ENCODE data around the gene RASL11A.
"Not testable (repeated sequence)": the region's sequence is repeated elsewhere in the genome, so short reads cannot be mapped to it uniquely, and the experiment has no call there.

The RASL11A gene

DNA sequence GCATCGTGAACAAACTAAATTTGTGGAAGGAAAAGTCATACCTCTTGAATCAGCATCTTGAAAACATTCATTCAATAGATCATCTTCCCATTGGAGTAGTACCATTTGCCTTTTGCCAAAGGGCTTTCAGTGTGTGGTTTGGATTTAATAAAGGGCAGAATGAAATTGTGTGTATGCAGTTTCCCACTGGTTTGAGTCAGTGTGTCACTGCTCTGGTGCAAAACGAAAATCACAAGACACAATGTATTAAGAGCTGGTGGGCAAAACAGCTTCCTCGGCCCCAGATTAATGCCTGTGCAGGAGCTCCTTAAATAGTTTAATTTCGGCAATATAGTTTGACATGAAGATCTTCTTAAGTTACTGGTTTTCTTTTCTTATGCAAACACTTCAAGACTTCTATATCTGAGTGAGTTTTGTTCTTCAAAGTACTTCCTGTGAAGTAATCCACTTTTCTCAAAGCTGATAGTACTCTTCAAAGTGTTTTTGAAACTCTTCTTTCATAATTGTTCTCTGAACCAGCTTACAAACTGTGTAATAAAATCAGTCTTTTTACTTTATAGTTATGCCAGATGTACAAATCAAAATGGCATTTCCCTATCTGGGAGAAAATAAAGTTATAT is 32.1 kb downstream of the RASL11A start:
- no peak for DNase-seq

- no peak for DNase-seq
These were observed 33.5 kb downstream of the RASL11A start for GRCh38 chr13:27304099-27304498.

GRCh38 chr13:27304611-27305010 is 34.0 kb downstream of the RASL11A start:
- DNase-seq = no peak

DNA sequence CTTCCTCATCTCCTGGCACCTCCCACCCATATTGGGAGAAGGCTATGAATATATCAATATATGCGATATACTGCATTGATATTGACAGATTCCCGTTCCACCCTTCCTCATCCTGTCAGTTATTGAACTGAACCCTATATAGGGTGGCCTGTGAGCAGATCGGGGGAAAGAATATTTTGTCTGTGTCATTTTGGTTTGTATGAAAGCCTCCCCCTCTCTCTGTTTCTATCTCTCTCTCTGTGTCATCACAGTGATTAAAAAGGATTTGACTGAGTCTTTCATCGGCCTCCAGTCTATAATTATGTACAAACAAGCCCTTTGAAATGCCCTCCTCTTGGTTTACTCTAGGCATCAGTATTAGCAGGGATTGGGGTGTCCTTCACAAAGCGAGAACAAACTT is 35.7 kb downstream of the RASL11A start:
- DNase-seq = no peak

DNA sequence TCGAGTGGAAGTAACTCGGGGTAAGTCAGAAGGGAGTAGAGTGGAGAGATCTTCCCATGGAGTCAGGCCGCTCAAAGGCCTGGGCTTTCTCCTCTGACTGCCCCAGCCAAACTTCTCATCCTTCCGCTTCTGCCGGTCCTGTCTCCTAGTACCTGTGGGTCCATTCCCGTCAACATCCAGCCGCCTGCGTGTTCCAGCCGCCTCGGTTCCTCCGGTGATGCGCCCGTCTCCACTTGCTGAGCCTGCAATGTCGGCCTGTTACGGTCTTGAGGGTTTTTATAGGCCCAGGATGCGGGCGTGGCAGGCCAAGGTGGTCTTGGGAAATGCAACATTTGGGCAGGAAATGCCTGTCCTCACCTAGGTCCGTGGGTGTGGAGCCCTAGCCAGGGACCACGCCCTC is 38.3 kb downstream of the RASL11A start:
- DNase-seq = no peak

DNA sequence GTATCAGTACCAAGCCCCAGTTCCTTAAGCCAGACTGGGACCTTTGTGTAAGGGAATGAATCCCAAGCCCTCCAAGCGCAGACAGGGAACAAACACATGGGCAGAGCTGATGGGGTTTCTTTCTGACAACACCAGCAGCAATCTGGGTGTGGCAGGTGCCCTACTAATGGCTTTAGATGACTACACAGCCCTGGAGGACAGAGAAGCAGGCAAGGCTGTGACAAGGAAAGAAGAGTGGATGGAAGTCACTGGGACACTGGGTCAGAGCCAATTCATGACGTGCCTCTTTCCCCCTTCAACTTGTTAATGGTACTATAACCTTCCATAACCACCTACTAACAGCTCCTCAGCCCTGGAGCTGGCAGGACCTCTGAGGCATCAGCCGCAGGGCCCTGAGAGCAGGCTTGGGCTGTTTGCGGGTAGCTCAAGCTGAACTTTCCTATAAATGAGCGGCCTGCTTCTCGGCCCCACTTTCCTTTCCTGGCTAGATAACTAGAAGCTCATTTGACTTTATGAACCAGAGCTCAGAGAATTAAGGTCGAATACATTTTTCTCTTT is 38.9 kb downstream of the RASL11A start:
- no peak for DNase-seq

DNA sequence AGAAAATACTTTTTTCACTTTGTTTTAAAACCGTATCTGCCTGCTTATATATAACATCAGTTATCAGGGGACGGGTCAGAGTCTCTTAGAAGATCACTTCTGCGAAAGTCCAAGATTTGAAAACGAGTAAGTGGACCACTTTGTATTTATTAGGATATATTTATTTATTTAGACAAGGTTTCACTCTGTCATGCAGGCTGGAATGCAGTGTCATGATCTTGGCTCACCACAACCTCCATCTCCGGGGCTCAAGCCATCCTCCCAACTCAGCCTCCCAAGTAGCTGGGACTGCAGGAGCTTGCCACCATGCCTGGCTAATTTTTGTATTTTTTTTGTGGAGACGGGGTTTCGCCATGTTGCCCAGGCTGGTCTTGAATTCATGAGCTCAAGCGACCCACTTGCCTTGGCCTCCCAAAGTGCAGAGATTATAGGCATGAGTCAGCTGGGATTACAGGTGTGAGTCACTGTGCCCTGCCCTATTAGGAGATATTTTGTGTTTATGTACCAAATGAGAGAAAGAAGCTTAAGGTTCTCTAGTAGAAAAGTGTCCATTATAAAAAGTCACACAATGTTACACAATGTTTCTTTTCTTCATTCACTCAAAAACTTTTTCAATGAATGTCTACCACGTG is 39.5 kb downstream of the RASL11A start:
- DNase-seq = no peak

- no peak for DNase-seq
These were observed 40.3 kb downstream of the RASL11A start for GRCh38 chr13:27310946-27311345.

- DNase-seq = no peak
These were observed 41.0 kb downstream of the RASL11A start for GRCh38 chr13:27311518-27312210.

- no peak for DNase-seq
These were observed 43.1 kb downstream of the RASL11A start for GRCh38 chr13:27313770-27314169.

DNA sequence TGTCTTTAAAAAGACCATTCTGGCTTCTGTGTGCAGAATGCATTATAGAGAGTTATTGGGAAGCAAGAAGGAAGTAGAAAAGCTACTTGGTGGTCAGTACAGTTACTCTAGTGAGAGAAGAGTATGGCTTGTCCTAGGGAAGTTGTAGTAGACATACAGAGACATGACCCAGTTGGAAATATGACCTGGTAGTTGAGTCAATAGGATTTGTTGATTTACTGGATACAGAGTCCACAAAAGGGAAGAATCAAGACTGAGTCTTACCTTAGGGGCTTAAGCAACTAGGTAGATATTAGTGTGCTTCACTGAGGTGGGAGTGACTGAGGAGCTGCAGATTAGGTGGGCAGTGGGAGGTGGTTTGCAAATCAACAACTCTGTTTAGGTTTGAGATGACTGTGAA is 48.8 kb downstream of the RASL11A start:
- no peak for DNase-seq

DNA sequence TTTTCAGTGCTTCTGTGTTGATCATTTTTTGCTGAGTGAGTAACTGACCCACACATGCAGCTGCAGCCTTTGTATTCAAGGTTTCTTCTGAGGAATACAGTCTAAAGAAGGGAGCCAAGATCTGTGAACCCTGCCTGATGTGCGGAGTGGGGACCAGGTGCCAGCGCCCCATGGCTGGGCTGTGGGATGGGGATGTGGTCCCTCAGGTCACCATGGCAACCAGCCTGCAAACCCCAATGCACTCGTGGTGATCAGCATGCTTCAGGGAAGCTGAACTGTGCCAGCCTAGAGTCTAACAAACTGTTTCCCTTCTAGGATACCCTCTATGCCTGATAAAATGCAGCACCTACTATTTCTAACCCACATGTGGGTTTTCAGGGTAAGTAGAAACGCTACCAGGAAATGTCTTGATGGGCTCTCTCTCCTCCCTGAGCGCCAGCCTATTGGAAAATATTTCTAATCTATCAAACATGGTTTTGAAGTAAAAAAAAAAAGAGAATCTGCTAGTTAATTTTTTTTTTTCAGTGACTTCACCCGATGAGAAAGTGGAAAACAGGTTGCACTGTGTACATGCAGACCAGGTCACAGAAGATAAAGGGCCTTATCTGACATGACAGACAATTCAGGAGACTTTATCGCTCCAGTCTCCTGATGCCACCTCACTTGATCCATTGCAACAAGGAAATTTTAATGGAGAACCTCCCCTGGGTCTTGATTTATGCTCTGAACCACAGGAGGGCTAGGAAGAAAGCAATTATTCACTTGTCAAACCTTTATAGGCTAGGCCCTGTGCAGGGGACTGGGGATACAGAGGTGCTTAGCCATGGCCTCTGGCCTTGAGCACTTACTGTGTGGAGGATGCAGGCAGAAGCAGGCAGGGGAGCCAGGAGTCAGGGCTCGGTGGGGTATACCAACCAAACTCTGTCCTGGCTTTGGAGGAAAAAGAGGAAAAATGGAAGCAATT is 51.1 kb downstream of the RASL11A start:
- DNase-seq = no peak

- DNase-seq = not testable (repeated sequence)
These were observed 51.8 kb downstream of the RASL11A start for GRCh38 chr13:27322443-27322842.

Measured in activated naive CD4-positive, alpha-beta T cell treated with Interleukin-2 at 50 U/mL for 16 hours (primary cell).